A549 (cell line): ENCODE results near the gene GYS1. TPM values are rescaled to one million over a fixed set of nuclear protein-coding genes. Genes with fewer than 3 reads are reported as not detected.
"Not testable (repeated sequence)": the region's sequence is repeated elsewhere in the genome, so short reads cannot be mapped to it uniquely, and the experiment has no call there.

ENCODE experiments used
- ATAC-seq, 2 experiments: fragments of 200-7000 bp in 1 of 2; fragments of >200 bp in 1 of 2; cut with Nextera tagmentation in 1 of 2; cut with Tn5 transposase in 1 of 2; 3 replicates each; pipeline versions ENCODE4 v1.8.0 to v1.9.1; 2018 to 2020; ENCODE audit warnings: mild to moderate bottlenecking in 1 of 2, moderate library complexity in 1 of 2
- CTCF ChIA-PET: fragments of 300-600 bp; sonication (Branson Sonifier 250); formaldehyde crosslinking; extraction: SDS; loops from one replicate; lab custom pipeline; 2021; ENCODE audit warnings: antibody characterized with exemption, inconsistent platforms; lab: Yijun Ruan, JAX
- POLR2A ChIA-PET: fragments of 350-600 bp; formaldehyde crosslinking; extraction: SDS; loops from one replicate; lab custom pipeline; 2021; ENCODE audit warnings: antibody characterized with exemption, inconsistent platforms; lab: Yijun Ruan, JAX
- DNase-seq, 2 experiments: peaks; one replicate each; pipeline versions ENCODE4 v3.0.0 to v3.0.0-alpha.2; 2011 to 2016; ENCODE audit warnings: low read depth in 1 of 2, low spot score in 1 of 2
- FAIRE-seq: peaks from 2 replicates; lab custom pipeline; 2011; peaks lifted over from hg19 to GRCh38; lab: Jason Lieb, UNC
- H3K27ac ChIP-seq, 2 experiments: fragments of >200 bp; sonication (Bioruptor Twin); formaldehyde crosslinking; 3 replicates each; pipeline ENCODE4 v1.5.1; 2016 to 2017
- H3K4me1 ChIP-seq: fragments of >200 bp; sonication (Bioruptor Twin); formaldehyde crosslinking; 3 replicates; pipeline ENCODE4 v1.6.1; 2016
- H3K4me2 ChIP-seq: fragments of >200 bp; sonication (Bioruptor Twin); formaldehyde crosslinking; 3 replicates; pipeline ENCODE4 v1.6.1; 2016
- H3K4me3 ChIP-seq: fragments of >200 bp; sonication (Bioruptor Twin); formaldehyde crosslinking; 3 replicates; pipeline ENCODE4 v1.5.1; 2016
- H3K9me3 ChIP-seq: fragments of >200 bp; sonication (Bioruptor Twin); formaldehyde crosslinking; 3 replicates; pipeline ENCODE4 v1.6.1; 2016
- RAD21 ChIP-seq, 2 experiments: fragments of >200 bp in 1 of 2; sonication (Bioruptor Twin) in 1 of 2; formaldehyde crosslinking in 1 of 2; IDR thresholded peaks in 1 of 2; conservative IDR thresholded peaks in 1 of 2; 2 replicates in 1 of 2; 3 replicates in 1 of 2; pipeline ENCODE4 v1.6.1; 2012 to 2018; ENCODE audit warnings: inconsistent platforms in 1 of 2
- RCOR1 ChIP-seq: fragments of 150-350 bp; IDR thresholded peaks from 2 replicates; pipeline ENCODE4 v1.6.1; 2014; ENCODE audit warnings: antibody characterized with exemption, low read length, low read depth
- SREBF2 ChIP-seq: fragments of 450-650 bp; IDR thresholded peaks from 2 replicates; pipeline ENCODE4 v1.6.1; 2014; ENCODE audit warnings: mild to moderate bottlenecking, moderate library complexity
- WGBS: methylation state at CpG from one replicate; pipeline ENCODE4 v1.1.6; 2017; ENCODE audit errors: missing lambda C conversion rate; 5-methylcytosine and 5-hydroxymethylcytosine counted together
- polyA plus RNA-seq, 4 experiments: library from polyadenylated mRNA; depleted of rRNA in 3 of 4; stranded (reverse); fragments of >200 nt; fragmentation: RNase III in 1 of 4; extraction: RNeasy Plus Mini Kit Qiagen cat#74134 plus additional on column Dnase treatment in 1 of 4; gene quantifications; 2 replicates in 3 of 4; 3 replicates in 1 of 4; pipeline ENCODE4 v1.2.3, GENCODE V29; 2011 to 2017
- TF ChIP-seq, protein P1 (sequence below): fragments of >200 bp; sonication (Bioruptor Twin); formaldehyde crosslinking; IDR thresholded peaks from 3 replicates; pipeline ENCODE4 v1.5.1; 2016

Gene GYS1
- polyA plus RNA-seq, 2 of the 4 experiments (the other 2 are of a cell fraction): 10.3 to 24.8 TPM

GRCh38 chr19:49036815-49037214, 43.7 kb upstream of the GYS1 start, which contains the start of gene CGB1:
Gene CGB1, minus strand, starts transcription at chr19:49036895. Its CDS starts 184 bp downstream, at chr19:49036711.
- H3K9me3 ChIP-seq, H3K4me3 ChIP-seq, H3K4me2 ChIP-seq, FAIRE-seq, POLR2A ChIA-PET: not testable (repeated sequence)
- ATAC-seq: peak in 1 of 2 experiments; percentile 61; a peak in 3 of 6 replicates
- Histone ChIP-seq H3K27ac (peak within 1 kb of the TSS in 1 of 2 experiments; percentile 58; a peak in 3 of 6 replicates), H3K4me1 (peaks cover 25% of the 10 kb centered on the region)
- WGBS: 51% methylated on average over 18 of the region's 18 CpGs
- peak in 1 of 2 experiments; percentile 79 for DNase-seq
- TF ChIP-seq, protein P1, sequence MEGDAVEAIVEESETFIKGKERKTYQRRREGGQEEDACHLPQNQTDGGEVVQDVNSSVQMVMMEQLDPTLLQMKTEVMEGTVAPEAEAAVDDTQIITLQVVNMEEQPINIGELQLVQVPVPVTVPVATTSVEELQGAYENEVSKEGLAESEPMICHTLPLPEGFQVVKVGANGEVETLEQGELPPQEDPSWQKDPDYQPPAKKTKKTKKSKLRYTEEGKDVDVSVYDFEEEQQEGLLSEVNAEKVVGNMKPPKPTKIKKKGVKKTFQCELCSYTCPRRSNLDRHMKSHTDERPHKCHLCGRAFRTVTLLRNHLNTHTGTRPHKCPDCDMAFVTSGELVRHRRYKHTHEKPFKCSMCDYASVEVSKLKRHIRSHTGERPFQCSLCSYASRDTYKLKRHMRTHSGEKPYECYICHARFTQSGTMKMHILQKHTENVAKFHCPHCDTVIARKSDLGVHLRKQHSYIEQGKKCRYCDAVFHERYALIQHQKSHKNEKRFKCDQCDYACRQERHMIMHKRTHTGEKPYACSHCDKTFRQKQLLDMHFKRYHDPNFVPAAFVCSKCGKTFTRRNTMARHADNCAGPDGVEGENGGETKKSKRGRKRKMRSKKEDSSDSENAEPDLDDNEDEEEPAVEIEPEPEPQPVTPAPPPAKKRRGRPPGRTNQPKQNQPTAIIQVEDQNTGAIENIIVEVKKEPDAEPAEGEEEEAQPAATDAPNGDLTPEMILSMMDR: peak; percentile 48
- TF ChIP-seq RAD21 (conservative IDR thresholded peaks at IDR 0.05 in 1 of 2, IDR thresholded peaks at IDR 0.05 in 1 of 2) (peak in 1 of 2 experiments; percentile 29; a peak in 1 of 5 replicates), RCOR1 (0 out of 2 replicates have a peak, but pooled peaks have one; percentile 38)
- CTCF ChIA-PET: interaction anchor here (0.8 to 0.9 kb wide), 2 partner anchors 17 to 32 kb away, joined by 3 to 4 read pairs; no protein-coding TSS in a partner anchor

DNA sequence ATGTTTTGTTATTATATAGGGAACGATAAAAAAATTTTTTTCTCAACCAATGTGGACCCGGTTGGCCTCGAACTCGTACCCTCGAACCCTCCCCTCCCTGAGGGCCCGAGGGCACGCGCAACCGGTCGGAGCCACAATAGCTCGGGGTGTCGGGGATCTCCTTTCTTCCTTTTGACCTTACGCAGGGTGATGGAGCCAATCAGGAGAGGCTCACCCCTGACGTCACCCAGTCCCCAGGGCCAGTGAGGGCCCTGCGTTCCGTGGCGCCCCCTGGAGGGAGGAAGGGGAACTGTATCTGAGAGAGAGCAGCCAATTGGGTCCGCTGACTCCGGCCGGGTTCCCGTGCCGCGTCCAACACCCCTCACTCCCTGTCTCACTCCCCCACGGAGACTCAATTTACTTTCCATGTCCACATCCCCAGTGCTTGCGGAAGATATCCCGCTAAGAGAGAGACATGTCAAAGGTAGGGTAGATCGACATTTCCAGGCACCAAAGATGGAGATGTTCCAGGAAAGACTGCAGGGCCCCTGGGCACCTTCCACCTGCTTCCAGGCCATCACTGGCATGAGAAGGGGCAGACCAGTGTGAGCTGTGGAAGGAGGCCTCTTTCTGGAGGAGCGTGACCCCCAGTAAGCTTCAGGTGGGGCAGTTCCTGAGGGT, 38.7 kb upstream of the GYS1 start, which contains the start of gene CGB2:
TSS of gene CGB2 (plus strand) at position 249 of the 660 bp plus-strand sequence. CDS start at position 455, 206 bp downstream.
- DNase-seq (peak in 1 of 2 experiments; percentile 69), ATAC-seq (peak in 1 of 2 experiments; percentile 83; a peak in 3 of 6 replicates)
- H3K9me3 ChIP-seq, H3K4me1 ChIP-seq, H3K27ac ChIP-seq, POLR2A ChIA-PET, H3K4me3 ChIP-seq, H3K4me2 ChIP-seq, FAIRE-seq: not testable (repeated sequence)
- TF ChIP-seq, protein P1: peak; percentile 35; the same call in 1 of the 3 replicates
- peak; percentile 12; the same call in 1 of the 2 replicates for TF ChIP-seq SREBF2
- CTCF ChIA-PET: interaction anchor here (0.6 to 1.4 kb wide), 5 partner anchors 32 to 76 kb away, joined by 3 to 7 read pairs (median 3); partner anchors contain the start of genes GYS1 and RUVBL2
- WGBS: 52% methylated on average over 28 of the region's 28 CpGs

GRCh38 chr19:49030323-49030722, 37.2 kb upstream of the GYS1 start:
- H3K4me3 ChIP-seq, DNase-seq, FAIRE-seq, POLR2A ChIA-PET, H3K9me3 ChIP-seq, CTCF ChIA-PET, ATAC-seq, H3K4me1 ChIP-seq, H3K27ac ChIP-seq, H3K4me2 ChIP-seq: not testable (repeated sequence)
- 83% methylated on average over 4 of the region's 8 CpGs for WGBS

DNA sequence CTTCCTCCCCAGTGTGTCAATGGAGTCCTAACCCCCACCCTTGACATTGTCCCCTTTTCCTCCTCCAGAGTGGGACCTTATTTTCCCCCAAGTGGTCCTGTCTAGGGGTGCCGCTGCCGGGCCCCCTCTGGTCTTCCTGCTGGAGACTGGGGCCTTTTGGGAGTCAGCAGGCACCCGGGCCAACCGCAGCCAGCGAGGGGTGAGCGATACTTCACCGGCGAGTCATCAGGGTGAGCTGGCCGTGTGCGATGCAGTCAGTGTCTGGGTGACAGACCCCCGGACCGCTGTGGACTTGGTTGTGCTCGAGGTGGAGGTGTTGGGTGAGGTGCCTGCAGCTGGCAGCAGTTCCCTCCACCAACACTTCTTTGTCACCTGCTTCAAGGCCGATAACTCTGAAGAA, 36.6 kb upstream of the GYS1 start:
- ATAC-seq: peak; percentile 12 to 59; a peak in 2 of 6 replicates
- H3K4me2 ChIP-seq, POLR2A ChIA-PET, H3K4me1 ChIP-seq, H3K4me3 ChIP-seq, H3K9me3 ChIP-seq, DNase-seq, FAIRE-seq, CTCF ChIA-PET: not testable (repeated sequence)
- H3K27ac ChIP-seq: peak overlapping the region; percentile 21 to 56; a peak in 3 of 6 replicates
- WGBS: 41% methylated on average over 4 of the region's 14 CpGs

GRCh38 chr19:49028686-49029085, 35.6 kb upstream of the GYS1 start:
- not testable (repeated sequence) for H3K27ac ChIP-seq, DNase-seq, H3K9me3 ChIP-seq, H3K4me2 ChIP-seq, FAIRE-seq, ATAC-seq, H3K4me1 ChIP-seq, H3K4me3 ChIP-seq
- CTCF ChIA-PET: interaction anchor here (1.1 kb wide), 1 partner anchor 29 kb away, joined by 3 read pairs; no protein-coding TSS in a partner anchor
- 82% methylated on average over 9 of the region's 9 CpGs for WGBS
- POLR2A ChIA-PET: interaction anchor here (0.6 kb wide), 1 partner anchor 150 kb away, joined by 3 read pairs; no protein-coding TSS in a partner anchor

DNA sequence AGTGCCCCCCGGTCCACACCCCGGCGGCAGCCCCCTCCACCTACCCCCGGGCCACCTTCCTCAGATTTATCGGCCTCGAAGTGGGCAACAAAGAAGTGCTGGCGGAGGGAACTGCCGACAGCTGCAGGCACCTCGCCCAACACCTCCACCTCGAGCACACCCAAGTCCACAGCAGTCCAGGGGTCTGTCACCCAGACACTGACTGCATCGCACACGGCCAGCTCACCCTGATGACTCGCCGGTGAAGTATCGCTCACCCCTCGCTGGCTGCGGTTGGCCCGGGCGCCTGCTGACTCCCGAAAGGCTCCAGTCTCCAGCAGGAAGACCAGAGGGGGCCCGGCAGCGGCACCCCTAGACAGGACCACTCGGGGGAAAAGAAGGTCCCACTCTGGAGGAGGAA, 32.5 kb upstream of the GYS1 start:
- peak in 1 of 2 experiments; percentile 41; a peak in 3 of 6 replicates for ATAC-seq

GRCh38 chr19:49025088-49025487, 32.0 kb upstream of the GYS1 start:
- WGBS: 87% methylated on average over 4 of the region's 6 CpGs
- H3K27ac ChIP-seq, CTCF ChIA-PET, H3K4me2 ChIP-seq, ATAC-seq, POLR2A ChIA-PET, H3K4me1 ChIP-seq, H3K9me3 ChIP-seq, DNase-seq, FAIRE-seq, H3K4me3 ChIP-seq: not testable (repeated sequence)

More for the DNA sequence above, 32.5 kb upstream of the GYS1 start:
- 59% methylated on average over 17 of the region's 23 CpGs for WGBS
- H3K4me1 ChIP-seq, CTCF ChIA-PET, H3K4me2 ChIP-seq, H3K9me3 ChIP-seq, DNase-seq, FAIRE-seq, H3K4me3 ChIP-seq, POLR2A ChIA-PET: not testable (repeated sequence)
- H3K27ac ChIP-seq: peak overlapping the region in 1 of 2 experiments; percentile 41; a peak in 1 of 6 replicates

DNA sequence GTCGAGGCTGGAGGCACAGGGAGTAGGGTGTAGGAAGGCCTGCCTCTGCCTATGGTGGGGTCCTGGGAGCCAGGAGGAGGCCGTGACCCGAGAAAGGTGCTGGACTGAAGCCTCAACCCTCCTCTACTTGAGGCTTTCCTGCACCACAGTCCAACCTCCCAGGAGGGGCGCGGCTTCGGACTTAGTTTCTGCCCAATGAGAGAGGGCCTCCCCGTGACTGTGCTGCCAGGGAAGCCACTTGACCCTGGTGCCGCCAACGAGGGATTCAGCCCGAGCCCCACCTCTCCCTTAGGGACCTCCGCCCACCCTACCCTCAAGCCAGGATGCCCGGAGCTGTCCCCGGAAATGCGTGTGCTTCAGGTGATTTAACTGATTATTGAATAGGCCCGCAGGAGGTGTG, 31.1 kb upstream of the GYS1 start, which contains the start of gene CGB3:
TSS of gene CGB3 (minus strand) at position 101 of the 400 bp plus-strand sequence. CDS start 362 bp downstream, outside the sequence.
- ATAC-seq, H3K4me3 ChIP-seq, H3K4me2 ChIP-seq, H3K27ac ChIP-seq, DNase-seq, FAIRE-seq, POLR2A ChIA-PET, CTCF ChIA-PET, H3K4me1 ChIP-seq, H3K9me3 ChIP-seq: not testable (repeated sequence)
- WGBS: 77% methylated on average over 7 of the region's 15 CpGs
